A673 (cell line): ENCODE measurements around the gene SATB1. TPM values are rescaled to one million over a fixed set of nuclear protein-coding genes. Genes with fewer than 3 reads are reported as not detected.

ENCODE experiments used
- BruUV-seq: library from RNA; stranded (reverse); fragments of 400-500 nt; replicated peaks from 2 replicates; lab custom pipeline; 2021; lab: Mats Ljungman, UMichigan
- CTCF ChIA-PET: fragments of 300-600 bp; sonication (Branson Sonifier 250); formaldehyde crosslinking; loops from one replicate; lab custom pipeline; 2022; ENCODE audit warnings: antibody characterized with exemption; lab: Charles Lee
- POLR2A ChIA-PET: fragments of 300-600 bp; sonication (Branson Sonifier 250); formaldehyde crosslinking; loops from one replicate; lab custom pipeline; 2022; ENCODE audit warnings: antibody characterized with exemption; ENCODE audit not compliant: low non-redundant PET; lab: Charles Lee
- DNase-seq: peaks from one replicate; pipeline ENCODE4 v3.0.0-alpha.2; 2015; ENCODE audit warnings: low spot score
- H3K27ac ChIP-seq: fragments of 200-600 bp; sonication (generic); 2 replicates; pipeline ENCODE4 v1.5.1; 2016; ENCODE audit warnings: mixed run types, low read depth, mild to moderate bottlenecking, mixed read lengths, antibody characterized with exemption, low read length; ENCODE audit not compliant: poor library complexity, severe bottlenecking
- H3K27me3 ChIP-seq: fragments of 200-600 bp; sonication (generic); replicated peaks from 2 replicates; pipeline ENCODE4 v1.6.1; 2017; ENCODE audit warnings: mixed run types, low read depth, mild to moderate bottlenecking, mixed read lengths, antibody characterized with exemption, low read length; ENCODE audit not compliant: insufficient read depth, poor library complexity
- H3K36me3 ChIP-seq: fragments of 200-600 bp; sonication (generic); 2 replicates; pipeline ENCODE4 v1.6.1; 2016; ENCODE audit warnings: mixed run types, mild to moderate bottlenecking, mixed read lengths, antibody characterized with exemption, low read length; ENCODE audit not compliant: insufficient read depth, poor library complexity, severe bottlenecking
- H3K4me1 ChIP-seq: fragments of 200-600 bp; sonication (generic); 2 replicates; pipeline ENCODE4 v1.6.1; 2017; ENCODE audit warnings: mixed run types, mild to moderate bottlenecking, mixed read lengths, antibody characterized with exemption, low read length; ENCODE audit not compliant: insufficient read depth, poor library complexity, severe bottlenecking
- H3K4me3 ChIP-seq: fragments of 200-600 bp; sonication (generic); 2 replicates; pipeline ENCODE4 v1.5.1; 2016; ENCODE audit warnings: low read depth, mixed run types, mild to moderate bottlenecking, mixed read lengths, low read length; ENCODE audit not compliant: poor library complexity, severe bottlenecking
- H3K9me3 ChIP-seq: fragments of 200-600 bp; sonication (generic); 2 replicates; pipeline ENCODE4 v1.6.1; 2016; ENCODE audit warnings: mixed run types, low read depth, mild to moderate bottlenecking, mixed read lengths, antibody characterized with exemption, low read length; ENCODE audit not compliant: poor library complexity, severe bottlenecking
- EZH2 ChIP-seq: fragments of 200-600 bp; sonication (generic); IDR thresholded peaks from 2 replicates; pipeline ENCODE4 v1.6.1; 2017; ENCODE audit warnings: borderline replicate concordance, low read depth, mild to moderate bottlenecking, mixed read lengths, antibody characterized with exemption, low read length; ENCODE audit not compliant: poor library complexity, severe bottlenecking
- intact Hi-C: fragments of 100-400 bp; cut with micrococcal nuclease; formaldehyde crosslinking; loops from one replicate; pipeline ENCODE4 v1.10.0; 2022; ENCODE audit not compliant: unreplicated experiment
- total RNA-seq: library from RNA; stranded (reverse); gene quantifications from 2 replicates; pipeline ENCODE4 v1.2.3, GENCODE V29; 2021
- TF ChIP-seq, protein P1 (sequence below): fragments of 300-800, 200-600 bp; sonication (generic); conservative IDR thresholded peaks from 2 replicates; pipeline ENCODE4 v1.5.1; 2017; ENCODE audit warnings: low read depth, mild to moderate bottlenecking, antibody characterized with exemption, low read length, moderate library complexity, mixed read lengths

Gene SATB1
- total RNA-seq, 1 experiment from 2014 or later, result 5.9 TPM

DNA sequence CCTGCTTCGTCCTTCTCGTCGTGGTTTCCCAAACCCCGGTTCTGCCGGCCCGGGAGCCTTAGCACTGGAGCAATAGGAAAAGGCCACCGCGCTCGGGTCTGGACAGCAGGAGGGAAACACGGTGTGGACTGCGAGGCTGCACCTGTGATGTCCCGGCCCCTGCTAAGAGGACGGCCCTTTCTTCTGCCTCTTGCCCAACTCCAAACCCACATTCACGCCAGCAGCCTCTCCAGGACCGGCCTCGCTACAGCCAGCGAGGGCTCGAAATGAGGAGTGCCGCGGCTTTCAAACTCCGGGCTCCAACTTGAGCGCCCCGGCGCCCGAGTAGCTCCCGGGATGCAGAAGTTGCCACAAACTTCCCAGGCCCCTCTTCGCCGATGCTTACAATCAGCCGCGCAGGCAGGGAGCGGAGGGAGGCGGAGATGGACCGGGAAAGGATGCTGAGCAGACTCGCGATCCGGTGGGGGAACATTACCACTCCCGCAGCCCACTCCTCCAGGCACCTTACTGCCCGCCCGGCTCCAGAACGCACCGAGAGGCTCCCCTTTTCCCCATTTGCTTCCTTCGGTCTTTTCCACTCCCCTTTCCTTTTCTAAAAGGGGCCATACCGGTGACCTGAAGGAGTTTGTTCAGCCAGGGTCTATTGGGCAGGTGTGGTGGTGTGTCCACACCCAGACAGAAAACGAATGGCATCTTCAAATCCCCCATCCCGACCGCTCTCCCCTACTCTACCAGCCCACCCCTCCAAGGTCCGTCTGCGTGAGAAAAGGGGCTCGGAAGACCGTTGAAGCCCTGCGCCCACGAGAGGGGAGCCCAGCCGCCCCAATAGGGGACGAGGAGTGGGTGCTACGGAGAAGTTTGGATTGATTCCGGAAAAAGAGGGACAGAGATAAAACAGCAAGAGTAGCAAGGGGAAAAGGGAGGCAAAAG is 18.8 kb upstream of the SATB1 start:
- Histone ChIP-seq H3K4me3 (peak overlapping the region; percentile 29), H3K27me3 (peaks cover 85% of the 10 kb centered on the region), H3K36me3 (no peaks in the 10 kb centered on the region), H3K9me3 (no peaks in the 10 kb centered on the region), H3K4me1 (peaks cover 6% of the 10 kb centered on the region), H3K27ac (no peak overlapping the region)
- ChIA-PET CTCF (no interaction called here), POLR2A (no interaction called here)
- peak; percentile 11 for DNase-seq
- intact Hi-C loops, result no loop called here
- no TSS peak for BruUV-seq
- TF ChIP-seq, protein P1, sequence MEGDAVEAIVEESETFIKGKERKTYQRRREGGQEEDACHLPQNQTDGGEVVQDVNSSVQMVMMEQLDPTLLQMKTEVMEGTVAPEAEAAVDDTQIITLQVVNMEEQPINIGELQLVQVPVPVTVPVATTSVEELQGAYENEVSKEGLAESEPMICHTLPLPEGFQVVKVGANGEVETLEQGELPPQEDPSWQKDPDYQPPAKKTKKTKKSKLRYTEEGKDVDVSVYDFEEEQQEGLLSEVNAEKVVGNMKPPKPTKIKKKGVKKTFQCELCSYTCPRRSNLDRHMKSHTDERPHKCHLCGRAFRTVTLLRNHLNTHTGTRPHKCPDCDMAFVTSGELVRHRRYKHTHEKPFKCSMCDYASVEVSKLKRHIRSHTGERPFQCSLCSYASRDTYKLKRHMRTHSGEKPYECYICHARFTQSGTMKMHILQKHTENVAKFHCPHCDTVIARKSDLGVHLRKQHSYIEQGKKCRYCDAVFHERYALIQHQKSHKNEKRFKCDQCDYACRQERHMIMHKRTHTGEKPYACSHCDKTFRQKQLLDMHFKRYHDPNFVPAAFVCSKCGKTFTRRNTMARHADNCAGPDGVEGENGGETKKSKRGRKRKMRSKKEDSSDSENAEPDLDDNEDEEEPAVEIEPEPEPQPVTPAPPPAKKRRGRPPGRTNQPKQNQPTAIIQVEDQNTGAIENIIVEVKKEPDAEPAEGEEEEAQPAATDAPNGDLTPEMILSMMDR, result no peak
- TF ChIP-seq EZH2, result peak; percentile 82

DNA sequence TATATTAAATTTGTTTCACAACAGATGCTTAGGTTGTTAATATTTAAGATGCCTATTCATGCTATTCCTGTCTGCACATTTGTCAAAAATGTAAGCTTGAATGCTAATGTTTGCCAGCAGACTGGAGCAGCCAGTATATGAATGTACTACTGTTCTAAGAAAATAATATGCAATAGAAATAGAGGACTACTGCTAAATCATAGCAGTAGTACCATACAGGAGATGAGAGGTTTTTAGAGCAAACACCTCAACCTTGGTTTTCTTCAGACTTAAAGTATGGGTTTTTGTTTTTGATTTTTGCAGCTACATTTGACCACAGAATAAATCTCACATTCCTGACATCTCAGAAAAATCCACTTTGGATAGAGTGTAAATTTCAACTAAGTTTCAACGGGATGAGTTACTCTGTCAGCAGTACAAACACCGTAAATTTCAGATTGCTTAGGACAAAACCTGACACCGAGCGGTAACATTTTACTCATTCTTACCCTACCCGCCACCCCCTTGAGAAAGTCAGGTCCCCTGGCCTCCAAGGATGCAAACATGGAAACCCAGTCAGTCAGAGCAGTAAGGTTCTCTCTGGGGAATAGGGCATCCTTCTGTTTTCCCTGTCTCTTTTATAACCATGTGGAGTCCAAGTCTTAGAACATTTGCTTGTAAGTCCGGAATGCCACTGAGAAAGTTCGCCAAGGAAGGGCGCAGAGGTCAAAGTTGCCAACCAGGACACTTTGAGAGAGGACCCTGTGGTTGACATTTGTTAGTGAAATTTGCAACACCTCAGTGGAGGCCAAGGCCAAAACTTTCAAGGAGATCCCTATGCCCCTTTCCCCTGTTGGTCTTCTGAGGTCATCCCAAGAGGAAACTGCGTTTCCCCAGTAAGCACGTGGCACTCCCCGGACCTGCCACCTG is 17.9 kb upstream of the SATB1 start:
- TF ChIP-seq, protein P1, result no peak
- TF ChIP-seq EZH2, result no peak
- no peak overlapping the region for H3K4me3 ChIP-seq

DNA sequence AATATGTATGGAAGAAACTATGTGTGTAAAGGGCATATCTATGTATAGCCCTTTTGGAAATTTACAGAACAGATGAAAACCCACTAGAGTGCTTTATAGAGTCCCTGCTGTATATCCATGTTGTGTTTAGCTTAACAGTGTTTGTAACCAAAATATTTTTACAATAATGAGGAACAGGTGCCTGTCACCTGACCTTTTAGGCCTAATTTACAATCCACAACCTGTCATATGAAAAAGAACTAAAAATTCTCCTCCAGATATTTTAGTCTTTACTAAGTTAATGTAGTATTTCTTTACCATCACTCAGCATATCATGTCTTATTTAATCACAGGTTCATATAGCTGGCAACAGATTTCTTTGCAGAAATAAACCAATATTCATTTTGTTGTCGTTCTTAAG is 16.4 kb upstream of the SATB1 start:
- BruUV-seq, result no TSS peak
- H3K36me3 ChIP-seq, result no peaks in the 10 kb centered on the region
- H3K4me3 ChIP-seq, result no peak overlapping the region
- DNase-seq, result no peak
- H3K4me1 ChIP-seq, result peaks cover 6% of the 10 kb centered on the region
- POLR2A ChIA-PET, result no interaction called here
- intact Hi-C loops, result no loop called here
- H3K27me3 ChIP-seq, result peaks cover 90% of the 10 kb centered on the region
- TF ChIP-seq EZH2, result no peak
- TF ChIP-seq, protein P1, result no peak
- CTCF ChIA-PET, result no interaction called here
- no peaks in the 10 kb centered on the region for H3K9me3 ChIP-seq
- no peak overlapping the region for H3K27ac ChIP-seq

More for the DNA sequence above, 17.9 kb upstream of the SATB1 start:
- no peak for DNase-seq
- POLR2A ChIA-PET, result no interaction called here
- intact Hi-C loops, result no loop called here
- Histone ChIP-seq H3K27ac (no peak overlapping the region), H3K36me3 (no peaks in the 10 kb centered on the region), H3K4me1 (peaks cover 6% of the 10 kb centered on the region), H3K9me3 (no peaks in the 10 kb centered on the region), H3K27me3 (peaks cover 92% of the 10 kb centered on the region)
- CTCF ChIA-PET, result no interaction called here
- no TSS peak for BruUV-seq
